ENCODE data around the gene CIROP.
A peak's percentile ranks its signal among the peaks of the same experiment; 100 is the strongest.

The CIROP gene

GRCh38 chr14:23067847-23068788 lies 36.7 kb downstream of the CIROP start:
- no peak for DNase-seq (ENCODE audit: low read depth in 2 of 2)

- no peak for DNase-seq (ENCODE audit: low read depth in 2 of 2)
Observed at GRCh38 chr14:23066855-23067744, 37.7 kb downstream of the CIROP start.

GRCh38 chr14:23066368-23066767 lies 38.4 kb downstream of the CIROP start:
- DNase-seq (ENCODE audit: low read depth in 2 of 2): no peak

GRCh38 chr14:23063601-23064000 lies 41.2 kb downstream of the CIROP start:
- no peak for DNase-seq (ENCODE audit: low read depth in 2 of 2)

GRCh38 chr14:23062002-23062401 lies 42.8 kb downstream of the CIROP start:
- DNase-seq (ENCODE audit: low read depth in 2 of 2): no peak

- DNase-seq (ENCODE audit: low read depth in 2 of 2): no peak
Observed at GRCh38 chr14:23060536-23061260, 44.1 kb downstream of the CIROP start.

- no peak for DNase-seq (ENCODE audit: low read depth in 2 of 2)
Observed at GRCh38 chr14:23058654-23059504, 45.9 kb downstream of the CIROP start.

GRCh38 chr14:23057757-23058653 lies 46.8 kb downstream of the CIROP start:
- DNase-seq (ENCODE audit: low read depth in 2 of 2): peak; percentile 75 to 78

- DNase-seq (ENCODE audit: low read depth in 2 of 2): peak in 1 of 2 donors; percentile 47
Observed at GRCh38 chr14:23056956-23057756, 47.6 kb downstream of the CIROP start, which contains the start of gene CDH24. Gene CDH24, minus strand, starts transcription at chr14:23057520. Its CDS starts 1,787 bp downstream, at chr14:23055733.

GRCh38 chr14:23056145-23056955 lies 48.4 kb downstream of the CIROP start:
- peak in 1 of 2 donors; percentile 48 for DNase-seq (ENCODE audit: low read depth in 2 of 2)

GRCh38 chr14:23055621-23056144 lies 49.1 kb downstream of the CIROP start:
- no peak for DNase-seq (ENCODE audit: low read depth in 2 of 2)

- DNase-seq (ENCODE audit: low read depth in 2 of 2): no peak
Observed at GRCh38 chr14:23055147-23055550, 49.6 kb downstream of the CIROP start.

GRCh38 chr14:23054000-23054811 lies 50.6 kb downstream of the CIROP start:
- DNase-seq (ENCODE audit: low read depth in 2 of 2): no peak

- no peak for DNase-seq (ENCODE audit: low read depth in 2 of 2)
Observed at GRCh38 chr14:23053426-23053825, 51.4 kb downstream of the CIROP start.

GRCh38 chr14:23052671-23053070 lies 52.1 kb downstream of the CIROP start:
- DNase-seq (ENCODE audit: low read depth in 2 of 2): no peak

GRCh38 chr14:23052182-23052623 lies 52.6 kb downstream of the CIROP start:
- DNase-seq (ENCODE audit: low read depth in 2 of 2): no peak
